Astrocyte (in vitro differentiated cells and primary cell): Measurements from ENCODE around the gene C1QA. TPM values are rescaled to one million over a fixed set of nuclear protein-coding genes. Genes with fewer than 3 reads are reported as not detected.

Experiments used
- DNase-seq: peaks from one replicate; pipeline ENCODE4 v3.0.0-alpha.2; 2010; ENCODE audit warnings: low read depth
- FAIRE-seq: peaks from 2 replicates; lab custom pipeline; 2011; peaks lifted over from hg19 to GRCh38; lab: Jason Lieb, UNC
- H2AFZ ChIP-seq: 2 replicates; pipeline ENCODE4 v1.6.0; 2012; ENCODE audit warnings: low read depth, low read length, inconsistent platforms
- H3K27ac ChIP-seq: 2 replicates; pipeline ENCODE4 v1.5.1; 2011; ENCODE audit warnings: low read depth, low read length, inconsistent platforms
- H3K27me3 ChIP-seq: 2 replicates; pipeline ENCODE4 v1.6.0; 2011; ENCODE audit warnings: low read length, inconsistent platforms; ENCODE audit not compliant: insufficient read depth
- H3K36me3 ChIP-seq: 2 replicates; pipeline ENCODE4 v1.5.1; 2011; ENCODE audit warnings: low read length, inconsistent platforms; ENCODE audit not compliant: insufficient read depth
- H3K4me1 ChIP-seq: 2 replicates; pipeline ENCODE4 v1.5.1; 2011; ENCODE audit warnings: low read length, inconsistent platforms; ENCODE audit not compliant: insufficient read depth
- H3K4me2 ChIP-seq: 2 replicates; pipeline ENCODE4 v1.6.0; 2012; ENCODE audit warnings: low read length, inconsistent platforms
- H3K4me3 ChIP-seq: 2 replicates; pipeline ENCODE4 v1.5.1; 2011; ENCODE audit warnings: low read depth, mild to moderate bottlenecking, low read length, inconsistent platforms; ENCODE audit not compliant: insufficient read depth
- H3K79me2 ChIP-seq: 2 replicates; pipeline ENCODE4 v1.6.0; 2012; ENCODE audit warnings: mild to moderate bottlenecking, low read length, inconsistent platforms; ENCODE audit not compliant: insufficient read depth
- H3K9ac ChIP-seq: 2 replicates; pipeline ENCODE4 v1.6.0; 2012; ENCODE audit warnings: mild to moderate bottlenecking, low read length, inconsistent platforms
- H3K9me3 ChIP-seq: 2 replicates; pipeline ENCODE4 v1.5.1; 2012; ENCODE audit warnings: low read depth, mild to moderate bottlenecking, low read length, inconsistent platforms; ENCODE audit not compliant: insufficient read depth
- H4K20me1 ChIP-seq: 2 replicates; pipeline ENCODE4 v1.6.0; 2012; ENCODE audit warnings: low read length, inconsistent platforms; ENCODE audit not compliant: insufficient read depth
- H3K27ac Mint-ChIP-seq: one replicate; pipeline ENCODE4 v1.8.0; 2021; ENCODE audit warnings: mild to moderate bottlenecking, mixed read lengths; ENCODE audit not compliant: unreplicated experiment
- H3K27me3 Mint-ChIP-seq: one replicate; pipeline ENCODE4 v1.8.0; 2021; ENCODE audit warnings: low read depth, mixed read lengths; ENCODE audit not compliant: unreplicated experiment
- H3K36me3 Mint-ChIP-seq: one replicate; pipeline ENCODE4 v1.8.0; 2021; ENCODE audit warnings: low read depth, mixed read lengths; ENCODE audit not compliant: unreplicated experiment
- H3K4me1 Mint-ChIP-seq: one replicate; pipeline ENCODE4 v1.8.0; 2021; ENCODE audit warnings: low read depth, mixed read lengths; ENCODE audit not compliant: unreplicated experiment
- H3K4me3 Mint-ChIP-seq: one replicate; pipeline ENCODE4 v1.8.0; 2021; ENCODE audit warnings: mild to moderate bottlenecking, moderate library complexity, mixed read lengths; ENCODE audit not compliant: unreplicated experiment
- H3K9me3 Mint-ChIP-seq: one replicate; pipeline ENCODE4 v1.8.0; 2021; ENCODE audit warnings: mild to moderate bottlenecking, mixed read lengths; ENCODE audit not compliant: unreplicated experiment
- EZH2 ChIP-seq: IDR thresholded peaks from 2 replicates; pipeline ENCODE4 v1.6.1; 2012; ENCODE audit warnings: mild to moderate bottlenecking, low read length, inconsistent platforms; ENCODE audit not compliant: insufficient read depth
- total RNA-seq: library from RNA; stranded (reverse); gene quantifications from 2 replicates; pipeline ENCODE4 v1.2.1, GENCODE V29; 2021
- TF ChIP-seq, protein P1 (sequence below): IDR thresholded peaks from 2 replicates; pipeline ENCODE4 v1.5.1; 2011; ENCODE audit warnings: low read depth, mild to moderate bottlenecking, inconsistent platforms, low read length, moderate library complexity; ENCODE audit not compliant: insufficient read depth

The C1QA gene
- total RNA-seq, 1 donor from 2014 or later: not detected

DNA sequence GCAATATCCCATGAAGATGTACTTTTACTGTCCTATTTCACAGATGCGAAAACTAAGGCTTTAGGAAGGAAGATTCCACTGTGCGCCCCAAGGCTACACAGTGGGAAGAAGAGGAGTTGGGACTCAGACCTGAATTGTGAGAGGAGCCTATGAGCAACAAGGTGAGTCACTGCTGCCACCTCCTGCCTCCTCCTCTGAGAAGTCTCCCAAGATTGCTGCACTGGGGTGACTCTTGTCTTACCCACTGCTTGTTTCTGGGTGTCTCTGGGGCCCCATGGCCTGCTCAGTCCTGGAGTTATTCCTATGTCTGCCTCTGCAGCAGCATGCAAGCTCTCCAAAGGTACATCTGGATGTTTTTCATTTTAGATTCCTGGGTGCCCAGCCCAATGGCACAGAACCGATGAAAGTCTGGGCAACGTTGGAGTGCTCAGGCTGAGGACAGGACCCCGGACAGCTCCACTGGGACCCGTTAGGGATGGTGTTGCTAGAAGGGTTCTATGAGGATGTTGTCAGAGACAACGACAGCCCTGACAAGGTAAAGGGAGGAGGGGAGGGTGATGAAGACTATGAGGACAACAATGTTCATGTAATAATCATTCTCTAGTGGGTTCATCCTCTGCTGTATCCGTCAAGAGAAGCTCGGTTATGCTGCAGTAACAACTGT is 11.0 kb upstream of the C1QA start:
- Histone ChIP-seq H3K27me3 (peaks cover 45% of the 10 kb centered on the region), H2AFZ (no peak overlapping the region), H3K4me1 (no peaks in the 10 kb centered on the region), H3K9me3 (no peaks in the 10 kb centered on the region), H3K4me3 (no peak overlapping the region), H3K36me3 (no peaks in the 10 kb centered on the region), H3K27ac (no peak overlapping the region), H3K4me2 (no peak overlapping the region), H4K20me1 (no peaks in the 10 kb centered on the region), H3K9ac (no peak overlapping the region), H3K79me2 (no peaks in the 10 kb centered on the region)
- DNase-seq (no peak), FAIRE-seq (no peak)
- Mint-ChIP-seq H3K27ac (no peak overlapping the region), H3K36me3 (peaks cover 2% of the 10 kb centered on the region), H3K9me3 (no peaks in the 10 kb centered on the region), H3K4me1 (no peaks in the 10 kb centered on the region), H3K27me3 (peaks cover 60% of the 10 kb centered on the region), H3K4me3 (no peak overlapping the region)
- TF ChIP-seq EZH2: no peak
- TF ChIP-seq, protein P1, sequence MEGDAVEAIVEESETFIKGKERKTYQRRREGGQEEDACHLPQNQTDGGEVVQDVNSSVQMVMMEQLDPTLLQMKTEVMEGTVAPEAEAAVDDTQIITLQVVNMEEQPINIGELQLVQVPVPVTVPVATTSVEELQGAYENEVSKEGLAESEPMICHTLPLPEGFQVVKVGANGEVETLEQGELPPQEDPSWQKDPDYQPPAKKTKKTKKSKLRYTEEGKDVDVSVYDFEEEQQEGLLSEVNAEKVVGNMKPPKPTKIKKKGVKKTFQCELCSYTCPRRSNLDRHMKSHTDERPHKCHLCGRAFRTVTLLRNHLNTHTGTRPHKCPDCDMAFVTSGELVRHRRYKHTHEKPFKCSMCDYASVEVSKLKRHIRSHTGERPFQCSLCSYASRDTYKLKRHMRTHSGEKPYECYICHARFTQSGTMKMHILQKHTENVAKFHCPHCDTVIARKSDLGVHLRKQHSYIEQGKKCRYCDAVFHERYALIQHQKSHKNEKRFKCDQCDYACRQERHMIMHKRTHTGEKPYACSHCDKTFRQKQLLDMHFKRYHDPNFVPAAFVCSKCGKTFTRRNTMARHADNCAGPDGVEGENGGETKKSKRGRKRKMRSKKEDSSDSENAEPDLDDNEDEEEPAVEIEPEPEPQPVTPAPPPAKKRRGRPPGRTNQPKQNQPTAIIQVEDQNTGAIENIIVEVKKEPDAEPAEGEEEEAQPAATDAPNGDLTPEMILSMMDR: no peak

- Mint-ChIP-seq H3K36me3 (peaks cover 2% of the 10 kb centered on the region), H3K27ac (no peak overlapping the region), H3K4me1 (no peaks in the 10 kb centered on the region), H3K9me3 (no peaks in the 10 kb centered on the region), H3K4me3 (no peak overlapping the region), H3K27me3 (peaks cover 56% of the 10 kb centered on the region)
- H3K27ac ChIP-seq: no peak overlapping the region
- H3K4me1 ChIP-seq: no peaks in the 10 kb centered on the region
- DNase-seq (no peak), FAIRE-seq (no peak)
- no peak overlapping the region for H3K4me2 ChIP-seq
- no peaks in the 10 kb centered on the region for H3K9me3 ChIP-seq
- H2AFZ ChIP-seq: no peak overlapping the region
- no peaks in the 10 kb centered on the region for H3K79me2 ChIP-seq
- peaks cover 52% of the 10 kb centered on the region for H3K27me3 ChIP-seq
- TF ChIP-seq, protein P1: no peak
- TF ChIP-seq EZH2: no peak
- H3K9ac ChIP-seq: no peak overlapping the region
- no peaks in the 10 kb centered on the region for H3K36me3 ChIP-seq
- H4K20me1 ChIP-seq: no peaks in the 10 kb centered on the region
- no peak overlapping the region for H3K4me3 ChIP-seq
These were observed 9.9 kb upstream of the C1QA start for GRCh38 chr1:22626237-22627157.
